ENCODE data around the gene PTPMT1. TPM values are rescaled to one million over a fixed set of nuclear protein-coding genes. Genes with fewer than 3 reads are reported as not detected.

PTPMT1 gene, protein sequence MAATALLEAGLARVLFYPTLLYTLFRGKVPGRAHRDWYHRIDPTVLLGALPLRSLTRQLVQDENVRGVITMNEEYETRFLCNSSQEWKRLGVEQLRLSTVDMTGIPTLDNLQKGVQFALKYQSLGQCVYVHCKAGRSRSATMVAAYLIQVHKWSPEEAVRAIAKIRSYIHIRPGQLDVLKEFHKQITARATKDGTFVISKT
- 46.7 and 47.8 TPM in 2 replicates for total RNA-seq

DNA sequence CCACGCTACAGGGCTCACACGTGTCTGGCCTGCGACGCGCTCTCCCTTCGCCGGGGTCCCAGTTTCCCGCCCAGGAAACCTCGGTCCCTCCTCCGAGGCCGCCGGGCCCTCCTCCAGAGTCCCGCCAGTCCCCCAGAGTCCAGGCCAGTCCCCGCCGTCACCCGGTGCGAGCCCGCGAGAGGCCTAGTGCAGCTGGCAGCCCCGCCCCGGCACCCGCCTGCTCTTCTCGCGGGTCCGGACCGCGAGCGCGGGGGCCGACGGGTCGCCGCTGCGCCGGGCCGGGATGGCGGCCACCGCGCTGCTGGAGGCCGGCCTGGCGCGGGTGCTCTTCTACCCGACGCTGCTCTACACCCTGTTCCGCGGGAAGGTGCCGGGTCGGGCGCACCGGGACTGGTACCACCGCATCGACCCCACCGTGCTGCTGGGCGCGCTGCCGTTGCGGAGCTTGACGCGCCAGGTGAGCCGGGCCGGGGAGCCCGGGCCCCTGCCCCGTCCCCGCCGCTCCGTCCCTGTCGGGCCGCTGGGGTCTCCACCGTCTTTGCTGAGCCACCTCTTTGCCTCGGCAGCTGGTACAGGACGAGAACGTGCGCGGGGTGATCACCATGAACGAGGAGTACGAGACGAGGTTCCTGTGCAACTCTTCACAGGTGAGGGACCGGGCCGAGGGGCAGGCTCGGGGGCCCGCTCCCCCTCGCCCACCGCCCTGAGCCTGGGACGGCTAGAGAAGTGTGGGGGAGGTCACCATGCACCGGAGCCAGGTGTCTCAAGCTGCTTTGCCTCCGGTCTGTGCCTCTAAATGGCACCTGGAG lies at the start of gene PTPMT1:
Gene PTPMT1, plus strand, starts transcription at position 260 of the 809 bp plus-strand sequence. Its CDS starts 24 bp downstream, at position 284.

DNA sequence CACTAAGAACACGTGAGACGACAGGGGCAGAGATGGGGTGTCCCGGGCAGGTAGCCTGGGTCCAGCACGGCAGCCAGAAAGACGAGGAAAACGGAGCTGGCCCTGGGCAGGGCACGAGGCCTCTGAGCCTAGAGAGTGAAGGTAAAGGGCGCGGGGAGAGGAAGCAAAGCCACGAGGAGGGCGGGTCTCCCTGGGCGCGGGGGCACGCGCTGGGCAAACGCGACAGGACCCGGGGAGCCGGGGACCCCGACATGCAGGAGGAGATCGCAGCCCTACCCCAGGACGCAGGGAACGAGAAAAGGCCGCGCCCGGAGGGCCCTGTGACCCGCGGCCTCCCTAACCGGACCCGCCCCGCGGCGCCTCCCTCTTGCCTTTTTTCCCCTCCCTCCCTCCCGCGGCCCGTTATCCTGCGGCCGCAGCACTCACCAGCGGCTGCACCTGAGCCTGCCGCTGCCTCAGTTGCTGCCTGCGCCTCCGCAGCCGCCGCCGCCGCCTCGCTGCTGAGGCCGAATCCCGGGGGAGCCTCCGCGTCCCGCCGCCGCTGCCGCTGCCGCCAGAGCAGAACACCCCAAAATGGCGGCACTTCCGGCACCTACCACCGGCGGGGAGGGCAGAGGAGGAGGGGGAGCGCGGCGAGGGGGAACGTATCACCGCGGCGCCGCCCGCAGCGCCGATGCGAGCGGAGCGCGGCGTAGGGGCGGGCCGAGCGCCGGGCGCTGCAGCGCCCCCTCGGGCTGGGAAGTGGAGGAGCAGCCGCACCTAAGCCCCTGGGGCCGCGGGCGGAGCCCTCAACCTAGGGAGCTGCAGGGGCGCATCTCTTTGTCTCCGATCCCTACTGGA lies 12.6 kb upstream of the PTPMT1 start, which contains the start of gene CELF1:
Gene CELF1, minus strand, starts transcription at position 567 of the 840 bp plus-strand sequence. CDS start 53,609 bp downstream, outside the sequence.

DNA sequence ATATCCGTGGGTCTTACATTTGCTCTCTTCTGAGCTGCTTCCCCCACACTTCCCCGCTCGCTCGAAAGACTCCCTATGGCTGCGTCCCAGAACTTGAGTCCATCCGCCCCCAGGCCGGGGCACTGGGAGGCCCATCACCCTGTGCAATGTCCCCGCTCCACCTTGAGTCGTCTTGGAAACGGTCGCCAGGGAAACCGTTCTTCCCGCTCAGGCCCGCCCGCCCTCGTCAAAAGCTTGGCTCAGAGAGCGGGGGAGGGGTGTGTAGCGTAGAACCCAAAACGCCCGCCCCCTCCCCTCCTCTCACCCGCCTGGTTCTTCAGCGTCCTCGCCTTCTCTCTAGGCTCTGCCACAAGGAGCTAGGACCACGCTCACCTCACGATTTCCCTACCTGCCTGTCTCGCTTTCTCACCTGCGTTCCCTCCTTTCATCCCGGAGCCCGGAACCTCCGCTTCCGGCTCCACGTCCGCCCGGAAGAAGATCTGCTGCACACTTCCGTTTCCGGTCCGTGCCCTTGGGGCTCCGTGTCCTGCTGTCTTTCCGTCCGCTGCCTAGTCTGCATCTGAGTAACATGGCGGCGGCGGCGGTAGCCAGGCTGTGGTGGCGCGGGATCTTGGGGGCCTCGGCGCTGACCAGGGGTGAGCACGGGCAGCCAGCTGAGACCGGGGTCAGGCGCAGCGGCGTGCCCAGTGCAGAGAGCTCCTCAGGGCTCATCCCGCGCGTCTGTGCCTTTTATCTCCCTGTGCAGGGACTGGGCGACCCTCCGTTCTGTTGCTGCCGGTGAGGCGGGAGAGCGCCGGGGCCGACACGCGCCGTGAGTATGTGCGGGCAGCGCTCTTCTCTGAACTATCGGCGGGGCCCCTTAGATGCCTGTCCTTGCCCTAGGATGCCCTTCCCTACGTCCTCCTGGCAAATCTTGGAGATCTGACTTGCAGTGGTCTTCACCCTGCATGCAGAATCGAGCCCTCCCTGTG lies 13.4 kb downstream of the PTPMT1 start, which contains the start of the genes KBTBD4 and NDUFS3:
Gene KBTBD4, minus strand, starts transcription at position 447 of the 971 bp plus-strand sequence. Its CDS starts 19 bp downstream, at position 428.
Gene NDUFS3, plus strand, starts transcription at position 551 of the 971 bp plus-strand sequence. Its CDS starts 18 bp downstream, at position 569.

DNA sequence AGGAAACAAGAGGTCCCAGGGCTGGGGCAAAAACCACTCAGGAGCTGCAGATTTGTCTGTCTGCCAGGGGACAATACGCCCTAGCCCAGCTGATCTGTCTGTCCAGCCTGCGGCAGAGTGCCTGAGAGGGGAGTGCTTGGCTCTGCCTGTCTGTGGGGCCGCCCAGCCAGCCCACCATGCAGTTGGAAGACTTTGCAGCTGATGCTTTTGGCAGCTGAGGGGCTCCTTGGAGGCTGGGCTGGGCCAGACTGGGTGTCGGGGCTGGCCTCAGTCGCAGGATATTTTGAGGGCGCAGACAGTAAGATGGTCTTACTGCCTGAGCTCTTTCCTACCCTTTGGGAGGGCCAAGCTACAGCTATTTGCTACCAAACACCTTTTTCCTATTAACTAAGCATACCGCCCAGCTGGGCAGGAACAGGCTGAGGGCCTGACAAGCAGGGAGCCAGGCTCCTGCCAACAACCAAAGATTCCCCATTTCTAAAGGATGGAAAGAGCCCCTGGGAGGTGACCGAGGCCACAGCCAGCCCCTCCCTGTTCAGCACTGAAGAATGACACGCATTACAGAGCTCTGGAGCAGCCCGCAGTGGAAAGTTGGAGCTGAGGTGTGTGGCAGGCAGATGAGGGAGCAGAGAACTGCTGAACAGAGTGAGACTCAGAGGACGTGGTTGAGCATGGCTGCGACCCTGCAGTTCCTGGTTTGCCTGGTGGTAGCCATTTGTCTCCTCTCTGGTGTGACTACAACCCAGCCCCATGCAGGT lies 20.9 kb downstream of the PTPMT1 start, which contains the start of gene FAM180B:
Gene FAM180B, plus strand, starts transcription at position 581 of the 758 bp plus-strand sequence. Its CDS starts 91 bp downstream, at position 672.

DNA sequence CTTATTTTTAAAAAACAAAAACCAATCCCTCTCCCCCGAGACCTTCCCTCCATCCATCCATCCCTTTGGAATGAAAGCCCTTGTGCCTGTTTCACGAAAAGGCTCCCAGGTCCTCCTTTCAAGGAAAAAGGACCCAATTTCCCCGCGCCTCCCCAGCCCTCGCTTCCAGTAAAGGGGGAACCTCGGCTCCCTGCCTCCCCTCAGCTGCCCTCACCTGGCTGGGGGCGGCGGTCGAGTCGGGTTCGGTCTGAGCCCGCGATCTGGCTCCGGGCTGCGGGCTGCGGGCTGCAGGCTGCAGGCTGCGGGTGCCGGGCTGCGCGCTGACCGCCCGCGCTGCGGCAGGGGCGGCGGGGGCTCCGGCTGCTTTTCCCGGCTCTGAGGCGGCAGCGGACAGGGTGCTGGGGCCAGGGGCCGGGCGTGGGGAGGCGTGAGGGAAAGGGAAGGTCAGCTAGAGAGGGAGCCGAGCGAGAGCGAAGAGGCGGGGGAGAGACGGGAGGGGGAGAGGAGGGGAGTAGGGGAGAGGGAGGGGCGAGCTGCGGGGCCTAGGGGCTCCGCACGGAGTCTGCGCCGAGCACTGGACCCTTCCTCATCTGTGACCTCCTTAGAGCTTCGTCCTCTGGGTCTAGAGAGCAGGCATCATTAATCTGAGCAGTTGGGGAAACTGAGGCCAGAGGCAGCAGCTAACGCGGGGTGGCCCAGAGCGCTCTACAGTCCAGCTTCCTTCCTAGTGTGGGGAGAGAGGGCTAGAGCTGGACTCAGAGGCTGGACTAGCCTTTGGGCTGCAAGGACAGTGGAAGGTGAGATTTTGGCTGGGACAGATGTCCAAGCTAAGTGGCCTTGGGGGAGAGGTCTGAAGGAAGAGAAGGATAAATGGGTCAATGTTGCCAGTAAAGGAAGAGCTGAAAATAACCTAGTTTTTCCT lies 28.8 kb downstream of the PTPMT1 start, which contains the start of gene C1QTNF4:
Gene C1QTNF4, minus strand, starts transcription at position 478 of the 922 bp plus-strand sequence. CDS start 3,601 bp downstream, outside the sequence.

Small RNA genes within 50 kb of the gene (small RNA-seq; reads per million reads assigned to genes)
- gene RN7SL652P (not detected), gene RNU5E-10P (not detected)

Other genes with a start within 250 kb of the PTPMT1 start
- not detected in 2 replicates for gene MYBPC3, start 212.9 kb upstream of the PTPMT1 start, total RNA-seq
- not detected in 2 replicates for gene SPI1, start 187.1 kb upstream of the PTPMT1 start, total RNA-seq
- gene SLC39A13, start 157.0 kb upstream of the PTPMT1 start, total RNA-seq: 69.6 and 83.8 TPM in 2 replicates
- gene PSMC3, start 139.2 kb upstream of the PTPMT1 start, total RNA-seq: 146 and 156 TPM in 2 replicates
- 0.11 TPM in 1 of 2 replicates, not detected in the other for gene RAPSN, start 116.5 kb upstream of the PTPMT1 start, total RNA-seq
- 78.7 and 98.0 TPM in 2 replicates for gene CELF1, start 12.5 kb upstream of the PTPMT1 start, total RNA-seq
- gene KBTBD4, start 13.4 kb downstream of the PTPMT1 start, total RNA-seq: 28.7 and 33.5 TPM in 2 replicates
- 57.8 and 60.0 TPM in 2 replicates for gene NDUFS3, start 13.5 kb downstream of the PTPMT1 start, total RNA-seq
- gene FAM180B, start 21.1 kb downstream of the PTPMT1 start, total RNA-seq: 0.11 and 0.26 TPM in 2 replicates
- gene C1QTNF4, start 28.8 kb downstream of the PTPMT1 start, total RNA-seq: 0.22 and 0.26 TPM in 2 replicates
- 82.2 and 87.4 TPM in 2 replicates for gene MTCH2, start 77.0 kb downstream of the PTPMT1 start, total RNA-seq
- 0.78 and 0.97 TPM in 2 replicates for gene AGBL2, start 149.8 kb downstream of the PTPMT1 start, total RNA-seq
- 86.0 and 131 TPM in 2 replicates for gene FNBP4, start 201.7 kb downstream of the PTPMT1 start, total RNA-seq